ENCODE measurements around the gene PPFIA4.

The PPFIA4 gene

GRCh38 chr1:203099805-203100515 is 73.7 kb downstream of the PPFIA4 start:
- no peak for DNase-seq (ENCODE audit: low spot score)

DNA sequence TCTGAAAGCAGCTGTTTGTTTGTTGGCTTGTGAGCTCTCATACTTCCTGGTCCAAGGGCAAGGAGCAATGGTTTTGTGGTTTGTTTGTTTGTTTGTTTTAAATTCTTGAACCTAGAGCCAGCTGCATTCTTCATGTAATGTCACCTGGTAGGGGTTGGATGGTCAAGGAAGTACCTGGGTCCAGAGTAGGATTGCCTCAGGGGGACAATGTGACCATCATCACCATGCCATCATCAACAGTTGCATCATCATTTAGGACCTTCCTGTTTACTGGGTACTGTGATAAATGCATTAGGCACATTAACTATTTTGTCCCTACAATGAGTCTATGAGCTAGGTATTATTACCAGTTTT is 74.2 kb downstream of the PPFIA4 start:
- no peak for DNase-seq (ENCODE audit: low spot score)

GRCh38 chr1:203101813-203102634 is 75.7 kb downstream of the PPFIA4 start:
- no peak for DNase-seq (ENCODE audit: low spot score)

DNA sequence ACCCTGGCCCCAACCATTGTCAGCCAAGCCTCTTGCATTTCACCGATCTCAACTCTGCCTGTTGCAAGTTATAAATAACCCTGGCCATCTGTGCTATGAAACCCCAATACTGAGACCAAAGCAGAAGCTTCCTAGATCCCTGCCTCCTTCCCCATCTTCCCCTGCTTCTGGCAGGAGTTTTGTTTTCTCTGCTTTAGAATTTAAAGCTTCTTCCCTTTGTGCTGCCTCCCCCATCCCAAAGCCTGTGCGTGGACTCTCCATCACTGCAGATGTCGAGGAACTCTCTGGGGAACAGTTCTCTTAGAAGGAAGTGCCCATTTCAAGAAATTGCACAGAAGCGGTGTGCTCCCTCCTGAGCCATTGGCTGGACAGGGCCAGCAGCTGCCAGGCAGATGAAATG is 76.9 kb downstream of the PPFIA4 start:
- DNase-seq (ENCODE audit: low spot score): no peak

DNA sequence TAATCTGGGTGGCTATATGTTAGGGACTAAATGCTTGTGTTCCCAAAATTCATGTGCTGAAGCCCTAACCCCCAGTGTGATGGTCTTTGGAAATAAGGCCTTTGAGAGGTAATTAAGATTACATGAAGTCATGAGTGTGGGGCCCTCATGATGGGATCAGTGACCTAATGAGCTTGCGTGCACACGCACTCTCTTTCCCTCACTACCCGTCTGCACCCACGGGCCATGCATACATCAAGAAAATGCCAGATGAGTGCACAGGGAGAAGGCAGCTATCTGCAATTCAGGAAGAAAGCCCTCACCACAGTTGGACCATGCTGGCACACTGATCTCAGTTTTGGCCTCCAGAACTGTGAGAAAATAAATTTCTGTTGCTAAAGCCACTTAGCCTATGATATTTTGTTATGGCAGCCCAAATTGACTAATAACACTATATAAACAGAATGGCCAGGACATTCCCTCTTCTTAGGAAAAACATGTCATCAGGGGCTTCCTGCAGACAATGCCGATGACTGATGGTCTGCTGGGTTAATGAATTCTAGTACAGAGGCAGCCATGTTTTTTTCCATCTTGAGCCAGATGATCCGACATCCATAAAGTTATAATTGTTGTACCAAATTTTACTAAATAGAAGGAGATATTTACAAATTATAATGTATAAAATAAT is 77.7 kb downstream of the PPFIA4 start:
- DNase-seq (ENCODE audit: low spot score): no peak

DNA sequence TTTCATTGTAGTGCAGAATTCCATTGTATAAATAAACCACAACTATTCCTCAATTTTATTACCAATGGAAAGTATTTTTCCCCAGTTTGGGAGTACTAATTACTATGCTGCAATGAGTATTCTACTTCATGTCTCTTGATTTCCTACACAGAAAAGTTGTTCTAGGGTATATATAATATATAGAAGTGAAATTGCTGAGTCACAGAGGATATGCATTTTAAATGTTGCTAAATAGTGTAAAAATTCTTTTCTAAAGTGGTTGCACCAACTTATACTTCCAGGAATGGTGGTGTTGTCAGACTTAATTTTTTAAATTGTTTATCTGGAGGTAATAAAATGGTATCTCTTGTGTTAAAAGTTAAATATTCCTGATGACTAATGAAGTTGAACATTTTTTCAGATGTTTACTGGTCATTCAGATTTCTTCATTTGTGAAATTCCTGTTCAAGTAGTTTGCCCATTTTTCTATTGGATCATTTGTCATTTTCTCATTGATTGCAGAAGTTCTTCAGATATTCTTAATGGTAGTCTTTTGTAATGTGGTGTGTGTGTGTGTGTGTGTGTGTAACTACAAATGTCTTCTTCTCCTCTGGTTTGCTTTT is 78.6 kb downstream of the PPFIA4 start:
- no peak for DNase-seq (ENCODE audit: low spot score)

DNA sequence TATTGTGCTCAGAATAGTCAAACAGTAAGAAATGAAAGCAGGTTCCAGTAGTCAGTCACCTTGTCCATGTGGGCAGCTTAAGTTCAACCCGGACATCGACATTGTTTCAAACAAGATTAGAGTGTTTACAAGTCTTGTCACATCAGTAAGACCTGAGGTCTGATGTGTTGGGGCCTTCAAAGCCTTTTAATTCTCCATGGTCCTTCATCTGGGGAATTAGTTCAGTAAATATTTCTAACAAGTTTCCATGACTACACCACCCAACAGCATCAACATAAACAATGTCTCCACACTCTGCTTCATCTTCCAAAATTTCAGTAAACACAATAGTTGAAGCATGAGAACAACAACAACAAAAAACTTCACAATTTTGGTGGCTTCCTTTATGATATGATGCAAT is 86.2 kb downstream of the PPFIA4 start:
- no peak for DNase-seq (ENCODE audit: low spot score)

- DNase-seq (ENCODE audit: low spot score): no peak
These were observed 87.0 kb downstream of the PPFIA4 start for GRCh38 chr1:203113308-203113707.

- no peak for DNase-seq (ENCODE audit: low spot score)
These were observed 87.9 kb downstream of the PPFIA4 start for GRCh38 chr1:203114202-203114601.

- DNase-seq (ENCODE audit: low spot score): no peak
These were observed 90.0 kb downstream of the PPFIA4 start for GRCh38 chr1:203116091-203116820.

- DNase-seq (ENCODE audit: low spot score): no peak
These were observed 91.6 kb downstream of the PPFIA4 start for GRCh38 chr1:203117611-203118575.

- DNase-seq (ENCODE audit: low spot score): no peak
These were observed 94.2 kb downstream of the PPFIA4 start for GRCh38 chr1:203120325-203121153.

GRCh38 chr1:203121186-203122015 is 95.1 kb downstream of the PPFIA4 start:
- no peak for DNase-seq (ENCODE audit: low spot score)

DNA sequence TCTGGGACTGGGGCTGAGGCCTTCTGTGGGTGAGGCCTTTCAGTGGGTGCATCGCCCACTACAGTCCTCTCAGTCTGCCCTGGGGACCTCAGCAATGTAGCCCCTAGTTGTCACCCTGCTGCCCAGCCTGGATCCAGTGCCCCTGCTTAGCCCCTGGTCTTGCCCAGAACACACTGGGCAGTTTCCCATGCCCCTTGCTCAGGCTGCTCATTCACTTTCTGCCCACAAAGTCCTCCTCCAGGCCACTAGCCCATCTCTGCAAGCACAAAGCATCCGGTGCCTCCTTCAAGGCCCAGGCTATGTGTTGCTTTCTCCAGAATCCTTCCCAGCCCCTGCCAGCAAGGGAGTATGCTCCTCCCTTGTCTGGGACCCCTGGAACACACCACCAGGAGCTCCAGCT is 95.9 kb downstream of the PPFIA4 start:
- no peak for DNase-seq (ENCODE audit: low spot score)

DNA sequence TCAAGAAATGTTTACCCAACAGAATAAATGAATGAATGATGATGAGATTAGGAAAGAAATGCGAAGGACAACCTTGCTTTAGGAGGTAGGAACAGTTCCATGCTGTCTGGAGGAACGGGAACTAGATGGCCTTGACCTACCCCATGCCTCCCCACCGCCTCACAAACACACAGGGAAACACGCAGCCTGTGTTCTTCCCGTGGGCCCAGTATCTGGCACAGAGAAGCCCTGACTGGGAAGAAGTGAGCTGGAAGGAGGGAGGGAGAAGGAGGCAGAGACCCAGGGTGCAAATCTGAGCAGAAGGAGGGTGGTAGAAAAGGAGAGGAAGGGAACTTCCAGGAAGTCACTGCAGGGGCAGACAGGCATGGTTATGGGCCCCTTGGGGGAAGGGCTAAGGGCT is 97.7 kb downstream of the PPFIA4 start:
- DNase-seq (ENCODE audit: low spot score): no peak

GRCh38 chr1:203124546-203125317 is 98.4 kb downstream of the PPFIA4 start:
- DNase-seq (ENCODE audit: low spot score): no peak

DNA sequence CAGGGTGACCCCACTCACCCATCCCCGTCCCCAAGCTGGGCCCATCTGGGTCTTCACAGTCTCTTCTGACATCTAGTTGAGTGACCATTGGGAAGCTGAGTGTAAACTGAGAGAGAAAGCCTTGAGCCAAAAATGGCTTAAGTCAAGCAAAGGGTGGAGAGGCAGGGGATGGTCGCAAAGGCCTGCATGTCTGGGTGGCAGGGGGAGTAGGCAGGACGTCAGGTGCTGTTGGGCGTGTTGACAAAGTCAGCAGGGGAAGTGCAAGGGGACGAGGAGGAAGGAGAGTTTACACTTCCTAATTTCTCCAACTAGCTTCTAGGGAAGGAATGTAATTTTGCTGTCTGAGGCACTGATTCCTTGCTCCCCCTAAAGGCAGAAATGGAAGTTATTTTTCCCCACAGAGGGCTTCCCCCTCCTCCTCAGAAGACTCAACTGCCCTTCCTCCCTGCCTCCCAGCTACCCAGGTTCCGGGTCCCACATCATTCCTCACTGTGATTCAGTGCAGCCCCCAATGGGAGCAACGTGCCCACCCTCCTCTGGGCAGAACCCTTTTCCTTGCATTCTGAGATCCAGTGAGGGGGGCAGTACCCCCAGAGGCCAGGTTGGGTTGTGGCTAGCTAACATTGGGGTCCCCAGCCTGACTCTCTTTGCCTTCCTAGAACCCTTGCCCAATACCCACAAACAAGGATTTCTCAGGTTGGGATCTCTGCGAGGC is 100.0 kb downstream of the PPFIA4 start:
- no peak for DNase-seq (ENCODE audit: low spot score)

Measured in hematopoietic multipotent progenitor cell treated with erythropoietin and hydrocortisone succinate and interleukin-3 and kit ligand, for 17 days (in vitro differentiated cells).